HG03039 (cell line): ENCODE results near the gene PRR4.

Experiments used
- ATAC-seq: cut with Tn5 transposase; IDR thresholded peaks from one replicate; pipeline ENCODE4 v1.9.1; 2021; ENCODE audit warnings: mild to moderate bottlenecking, moderate library complexity; ENCODE audit not compliant: unreplicated experiment

PRR4 gene, protein sequence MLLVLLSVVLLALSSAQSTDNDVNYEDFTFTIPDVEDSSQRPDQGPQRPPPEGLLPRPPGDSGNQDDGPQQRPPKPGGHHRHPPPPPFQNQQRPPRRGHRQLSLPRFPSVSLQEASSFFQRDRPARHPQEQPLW

DNA sequence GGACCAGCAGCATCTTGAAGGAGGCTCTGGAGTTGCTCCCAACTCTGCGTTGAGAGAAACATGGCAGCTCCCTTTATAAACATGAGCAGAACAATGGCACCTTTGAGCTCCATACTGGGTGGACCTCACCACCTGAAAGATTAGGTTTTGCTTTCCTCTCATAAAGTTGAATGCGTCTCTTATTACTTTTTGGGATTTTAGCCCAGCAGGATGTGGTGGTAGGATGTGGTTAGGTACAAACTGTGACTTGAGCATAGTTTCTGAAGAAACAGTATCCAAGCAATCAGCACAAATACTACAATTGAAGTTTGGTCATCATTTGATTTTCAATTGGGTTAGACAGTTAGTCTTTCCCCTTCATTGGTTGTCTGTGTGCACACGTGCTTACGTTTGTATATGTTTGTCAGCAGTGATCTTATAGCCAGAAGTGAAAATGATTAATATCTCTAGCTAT, at the start of gene PRR4:
PRR4 (minus strand) TSS at position 51 of the 454 bp plus-strand sequence; CDS start at position 13, 38 bp downstream.
- ATAC-seq, result no peak

DNA sequence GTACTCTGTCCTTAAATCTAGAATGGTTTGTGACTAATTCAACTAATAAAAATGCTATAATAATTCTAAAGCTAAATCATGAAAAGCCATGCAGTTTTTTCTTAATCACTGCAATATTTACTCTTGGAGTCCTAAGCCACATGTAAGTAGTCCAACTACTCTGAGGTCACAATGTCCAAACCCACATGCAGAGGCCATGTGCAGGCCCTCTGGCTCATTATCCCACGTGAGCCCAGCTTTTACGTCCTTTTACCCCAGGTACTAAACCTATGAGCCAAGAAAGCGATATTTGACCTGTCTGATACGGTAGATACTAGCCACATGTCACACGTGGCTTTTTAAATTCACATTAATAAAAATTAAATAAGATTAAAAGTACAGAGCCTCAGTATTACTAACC, 47.6 kb upstream of the PRR4 start:
- ATAC-seq, result no peak

DNA sequence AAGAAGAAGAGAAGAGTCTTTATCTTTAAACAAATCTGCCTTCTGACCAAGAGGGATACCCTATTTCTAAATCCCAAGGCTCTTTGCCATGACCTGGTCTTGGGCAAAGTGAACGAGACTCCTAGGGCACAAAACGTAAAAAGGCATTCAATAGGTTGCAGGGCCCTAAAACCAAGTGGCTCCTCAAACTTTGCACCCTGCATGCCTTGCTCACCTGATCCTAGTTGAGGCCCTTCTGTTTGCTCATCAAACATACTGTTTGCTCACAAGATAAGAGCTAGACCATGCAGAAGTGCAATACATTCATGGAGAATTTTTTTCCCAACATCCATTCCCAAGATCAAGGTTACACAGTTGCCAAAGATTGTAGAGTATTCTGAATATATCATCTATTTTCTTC, 42.7 kb upstream of the PRR4 start:
- ATAC-seq, result no peak

- no peak for ATAC-seq
Observed at GRCh38 chr12:10889226-10889625, 40.0 kb upstream of the PRR4 start.

GRCh38 chr12:10884086-10884725, 34.9 kb upstream of the PRR4 start, which contains the start of gene PRH1:
Gene PRH1 (minus strand): TSS chr12:10884255. CDS start chr12:10884217, 38 bp downstream.
- no peak for ATAC-seq

DNA sequence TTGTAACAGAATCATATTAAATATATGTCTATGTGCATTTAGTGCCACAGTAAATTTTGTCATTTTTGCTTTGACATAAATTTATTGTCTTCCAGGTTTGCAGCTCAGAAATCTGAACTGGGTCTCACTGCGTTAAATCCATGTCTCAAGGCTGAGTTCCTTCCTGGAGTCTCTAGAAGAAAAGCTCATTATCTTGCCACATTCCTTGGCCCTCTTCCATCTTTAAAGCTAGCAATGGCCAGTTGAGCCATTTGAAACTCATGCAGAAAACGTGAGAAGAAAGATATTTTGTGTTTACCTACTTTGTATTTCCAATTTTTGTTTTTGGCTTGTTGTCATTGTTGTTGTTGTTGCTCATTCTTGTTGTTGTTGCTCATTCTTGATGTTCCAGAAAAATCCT, 24.1 kb upstream of the PRR4 start:
- no peak for ATAC-seq

DNA sequence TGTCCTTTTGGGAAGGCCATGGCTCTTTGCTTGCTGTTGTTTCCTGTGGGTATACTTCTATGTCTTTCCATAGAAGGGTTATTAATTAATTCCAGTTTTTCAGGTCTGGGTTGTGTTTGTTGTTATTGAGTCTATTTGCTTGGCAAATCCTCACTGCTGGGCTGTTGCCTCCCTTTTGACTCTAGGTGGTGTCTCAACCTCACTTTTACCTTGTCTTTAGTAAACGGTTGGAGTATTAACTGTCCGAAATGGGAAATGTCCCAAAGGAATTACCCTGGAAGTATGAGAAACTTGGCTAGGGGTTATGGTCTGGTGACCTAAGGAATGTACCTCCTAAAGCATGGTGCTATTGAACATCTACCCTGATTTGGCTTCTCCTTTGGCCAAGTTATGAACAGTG, 18.1 kb upstream of the PRR4 start:
- ATAC-seq, result no peak

DNA sequence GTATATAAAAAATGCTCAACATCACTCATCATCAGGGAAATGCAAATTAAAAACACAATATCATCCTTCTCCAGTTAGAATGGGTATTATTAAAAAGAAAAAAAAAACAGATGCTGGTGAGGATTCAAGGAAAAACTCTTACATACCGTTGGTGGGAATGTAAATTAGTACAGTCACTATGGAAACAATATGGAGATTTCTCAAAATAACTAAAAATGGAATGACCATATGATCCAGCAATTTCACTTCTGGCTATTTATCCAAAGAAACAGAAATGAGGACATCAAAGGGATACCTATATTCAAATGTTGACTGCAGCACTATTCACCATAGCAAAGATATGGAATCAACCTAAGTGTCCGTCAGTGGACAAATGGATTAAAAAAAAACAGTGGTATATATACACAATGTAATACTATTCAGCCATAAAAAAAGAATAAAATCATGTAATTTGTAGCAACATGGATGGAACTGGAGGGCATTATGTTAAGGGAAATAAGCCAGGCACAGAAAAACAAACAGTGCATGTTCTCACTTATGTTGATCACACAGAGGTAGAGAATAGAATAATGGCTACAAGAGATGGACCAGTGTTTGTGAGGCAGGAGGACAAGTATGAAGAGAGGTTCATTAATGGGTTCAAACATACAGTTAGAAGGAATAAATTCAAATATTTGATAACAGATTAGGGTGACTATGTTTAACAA, 14.4 kb upstream of the PRR4 start:
- no peak for ATAC-seq

DNA sequence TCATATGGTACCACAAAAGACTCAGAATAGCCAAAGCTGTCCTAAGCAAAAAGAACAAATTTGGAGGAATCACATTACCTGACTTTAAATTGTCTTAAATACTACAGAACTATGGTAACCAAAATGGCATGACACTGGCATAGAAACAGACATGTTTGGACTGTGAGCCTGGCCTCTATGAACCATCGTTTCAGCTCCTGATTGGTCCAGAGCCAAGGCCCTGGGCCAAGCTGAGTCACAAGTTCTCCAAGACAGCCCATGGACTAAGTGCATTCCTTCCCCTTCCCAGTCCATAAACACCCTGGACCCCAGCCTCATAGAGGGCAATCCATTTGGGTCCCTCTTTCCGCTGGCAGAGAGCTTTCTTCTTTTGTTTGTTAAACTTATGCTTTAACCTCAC, 12.1 kb upstream of the PRR4 start:
- no peak for ATAC-seq

- no peak for ATAC-seq
Observed at GRCh38 chr12:10855807-10856206, 6.5 kb upstream of the PRR4 start.

GRCh38 chr12:10853776-10854175, 4.5 kb upstream of the PRR4 start:
- ATAC-seq, result no peak

- ATAC-seq, result no peak
Observed at GRCh38 chr12:10851243-10851858, 2.1 kb upstream of the PRR4 start.

- no peak for ATAC-seq
Observed at GRCh38 chr12:10847744-10848143, 1.5 kb downstream of the PRR4 start.

- ATAC-seq, result no peak
Observed at GRCh38 chr12:10842862-10843261, 6.4 kb downstream of the PRR4 start.

GRCh38 chr12:10838461-10838860, 10.8 kb downstream of the PRR4 start:
- ATAC-seq, result no peak

GRCh38 chr12:10829994-10830393, 19.3 kb downstream of the PRR4 start:
- ATAC-seq, result no peak

DNA sequence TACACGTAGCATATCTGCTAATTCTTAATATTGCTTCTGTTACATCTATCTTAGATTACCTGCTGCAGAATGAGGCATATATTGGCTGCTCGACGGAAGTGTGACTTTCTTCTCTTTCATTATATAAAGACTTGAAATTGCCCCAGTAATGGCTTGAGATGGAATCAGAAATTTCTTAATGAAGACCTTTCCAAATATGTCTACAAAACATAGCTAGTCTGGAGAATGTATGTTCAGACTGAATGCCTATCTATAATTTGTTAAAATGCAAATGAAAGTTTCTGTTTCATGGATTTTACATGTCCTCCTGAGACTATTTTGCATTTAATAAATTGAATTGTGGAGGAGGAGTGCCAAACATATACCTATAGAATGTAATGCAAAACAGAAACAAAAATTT, 23.0 kb downstream of the PRR4 start, which contains the start of gene TAS2R10:
TAS2R10 (minus strand) TSS at position 101 of the 400 bp plus-strand sequence; CDS start at position 12, 89 bp downstream.
- ATAC-seq, result no peak

DNA sequence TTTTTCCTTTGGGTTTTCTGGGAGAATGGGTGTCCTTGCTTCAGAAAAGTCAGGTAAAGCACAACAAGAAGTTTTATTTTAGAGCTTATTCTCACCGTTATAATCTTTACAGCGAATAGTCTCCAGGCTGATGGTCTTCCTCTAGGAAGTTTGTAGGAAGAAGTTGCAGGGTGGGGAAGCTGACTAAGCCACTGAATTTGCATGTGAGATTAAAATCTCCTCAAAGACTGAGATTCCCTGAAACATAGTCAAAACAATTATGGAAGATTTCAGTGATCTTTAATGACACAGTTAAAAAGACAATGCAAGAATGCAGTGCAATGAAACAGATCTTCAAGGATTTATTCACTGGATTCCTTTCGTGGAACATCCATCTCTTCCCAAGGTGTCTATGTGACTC, 24.3 kb downstream of the PRR4 start:
- no peak for ATAC-seq

GRCh38 chr12:10811883-10812536, 37.3 kb downstream of the PRR4 start:
- ATAC-seq, result no peak

DNA sequence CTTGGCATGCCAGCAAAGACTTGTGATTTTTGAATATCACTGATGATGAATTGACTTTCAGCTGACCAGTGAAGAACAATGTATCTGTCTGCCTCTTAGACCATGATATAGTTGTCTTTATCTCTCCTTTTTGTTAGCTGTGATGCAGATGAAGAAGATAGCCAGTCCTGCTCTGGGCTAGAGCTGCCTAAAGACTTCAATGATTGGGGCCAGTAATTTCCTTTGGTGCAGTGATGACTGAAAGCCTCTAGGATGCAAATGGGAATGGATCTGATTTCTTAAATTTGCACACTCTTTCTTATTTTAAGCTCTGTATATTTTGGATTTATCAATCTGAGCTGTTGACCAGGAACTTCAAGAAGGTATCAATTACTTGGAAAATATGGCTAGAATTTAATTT, 39.2 kb downstream of the PRR4 start, which contains the start of gene TAS2R9:
TAS2R9 (minus strand) TSS at position 101 of the 400 bp plus-strand sequence; CDS start at position 8, 93 bp downstream.
- no peak for ATAC-seq

- no peak for ATAC-seq
Observed at GRCh38 chr12:10807186-10807585, 42.1 kb downstream of the PRR4 start, which contains the start of gene TAS2R8. Gene TAS2R8 (minus strand): TSS chr12:10807286. CDS start chr12:10806980, 306 bp downstream.
